Left ventricle myocardium inferior (tissue), 1 donor: ENCODE data around the gene B4GALNT1. TPM values are rescaled to one million over a fixed set of nuclear protein-coding genes. Genes with fewer than 3 reads are reported as not detected.

Experiments used
- DNase-seq: peaks from one replicate; pipeline ENCODE4 v3.0.0-alpha.2; 2020
- H3K27ac ChIP-seq: fragments of 200-600 bp; replicated peaks from 2 replicates; pipeline ENCODE4 v1.8.0; 2021
- H3K27me3 ChIP-seq: fragments of 200-600 bp; 2 replicates; pipeline ENCODE4 v1.8.0; 2021; ENCODE audit warnings: low read depth
- H3K36me3 ChIP-seq: fragments of 200-600 bp; 2 replicates; pipeline ENCODE4 v1.8.0; 2021
- H3K4me1 ChIP-seq: fragments of 200-600 bp; 2 replicates; pipeline ENCODE4 v1.8.0; 2021
- H3K4me3 ChIP-seq: fragments of 200-600 bp; 2 replicates; pipeline ENCODE4 v1.8.0; 2021; ENCODE audit warnings: mild to moderate bottlenecking, moderate library complexity
- H3K9me3 ChIP-seq: fragments of 200-600 bp; replicated peaks from 2 replicates; pipeline ENCODE4 v1.8.0; 2021
- CTCF ChIP-seq: fragments of 200-600 bp; IDR thresholded peaks from 2 replicates; pipeline ENCODE4 v1.8.0; 2021; ENCODE audit warnings: antibody characterized with exemption, mild to moderate bottlenecking, borderline replicate concordance
- intact Hi-C: fragments of 100-400 bp; cut with micrococcal nuclease; formaldehyde crosslinking; loops from one replicate; pipeline ENCODE4 v1.11.0; 2022
- total RNA-seq: library from RNA; stranded (reverse); fragmentation: NEBNext Ultra II Directional; extraction: Animal tissue kit (Norgen Biotek cat#: 25700); gene quantifications from one replicate; pipeline ENCODE4 v1.2.1, GENCODE V29; 2021
- donor health status: DM: no; HTN: yes; CAD: no; lungs with severe emphysema.

The B4GALNT1 gene
- total RNA-seq, 1 donor from 2014 or later = 4.7 TPM

- no peak for TF ChIP-seq CTCF
- Histone ChIP-seq H3K27me3 (peaks cover 92% of the 10 kb centered on the region), H3K27ac (no peak overlapping the region), H3K9me3 (no peaks in the 10 kb centered on the region), H3K36me3 (peaks cover 9% of the 10 kb centered on the region), H3K4me3 (no peak overlapping the region), H3K4me1 (peaks cover 42% of the 10 kb centered on the region)
- intact Hi-C loops = loop anchor here (5.0 kb wide), 1 partner anchor 40 kb away; no protein-coding TSS in a partner anchor
- DNase-seq = no peak
These were observed 10.4 kb downstream of the B4GALNT1 start for GRCh38 chr12:57622293-57623245.

- Histone ChIP-seq H3K27ac (no peak overlapping the region), H3K4me3 (peak overlapping the region; percentile 66), H3K4me1 (peaks cover 41% of the 10 kb centered on the region), H3K27me3 (peaks cover 88% of the 10 kb centered on the region), H3K9me3 (no peaks in the 10 kb centered on the region), H3K36me3 (peaks cover 9% of the 10 kb centered on the region)
- peak; percentile 94 for TF ChIP-seq CTCF
- DNase-seq = peak; percentile 64
- intact Hi-C loops = loop anchor here (5.0 kb wide), 1 partner anchor 39 kb away; no protein-coding TSS in a partner anchor
These were observed 11.3 kb downstream of the B4GALNT1 start for GRCh38 chr12:57621497-57622292.

GRCh38 chr12:57620936-57621496 lies 12.0 kb downstream of the B4GALNT1 start:
- H3K27ac ChIP-seq = no peak overlapping the region
- intact Hi-C loops = loop anchor here (5.0 kb wide), 1 partner anchor 39 kb away; no protein-coding TSS in a partner anchor
- H3K4me1 ChIP-seq = peaks cover 48% of the 10 kb centered on the region

GRCh38 chr12:57620245-57620935 lies 12.6 kb downstream of the B4GALNT1 start:
- DNase-seq = no peak
- peak overlapping the region; percentile 66 for H3K4me3 ChIP-seq
- intact Hi-C loops = loop anchor here (5.0 kb wide), 1 partner anchor 38 kb away; no protein-coding TSS in a partner anchor
- H3K9me3 ChIP-seq = no peaks in the 10 kb centered on the region
- H3K27ac ChIP-seq = peak overlapping the region; percentile 78
- peaks cover 75% of the 10 kb centered on the region for H3K27me3 ChIP-seq
- peaks cover 55% of the 10 kb centered on the region for H3K4me1 ChIP-seq
- no peak for TF ChIP-seq CTCF
- H3K36me3 ChIP-seq = peaks cover 16% of the 10 kb centered on the region

More at GRCh38 chr12:57620936-57621496, 12.0 kb downstream of the B4GALNT1 start:
- peak overlapping the region; percentile 66 for H3K4me3 ChIP-seq
- H3K9me3 ChIP-seq = no peaks in the 10 kb centered on the region
- peaks cover 12% of the 10 kb centered on the region for H3K36me3 ChIP-seq
- no peak for TF ChIP-seq CTCF
- peaks cover 81% of the 10 kb centered on the region for H3K27me3 ChIP-seq
- no peak for DNase-seq
